Measurements from ENCODE around the gene DXO. TPM values are rescaled to one million over a fixed set of nuclear protein-coding genes. Genes with fewer than 3 reads are reported as not detected.
"Not testable (repeated sequence)": the region's sequence is repeated elsewhere in the genome, so short reads cannot be mapped to it uniquely, and the experiment has no call there.

DXO gene
- polyA plus RNA-seq, 10 donors = 11.4 to 21.4 (median 15.4) TPM

DNA sequence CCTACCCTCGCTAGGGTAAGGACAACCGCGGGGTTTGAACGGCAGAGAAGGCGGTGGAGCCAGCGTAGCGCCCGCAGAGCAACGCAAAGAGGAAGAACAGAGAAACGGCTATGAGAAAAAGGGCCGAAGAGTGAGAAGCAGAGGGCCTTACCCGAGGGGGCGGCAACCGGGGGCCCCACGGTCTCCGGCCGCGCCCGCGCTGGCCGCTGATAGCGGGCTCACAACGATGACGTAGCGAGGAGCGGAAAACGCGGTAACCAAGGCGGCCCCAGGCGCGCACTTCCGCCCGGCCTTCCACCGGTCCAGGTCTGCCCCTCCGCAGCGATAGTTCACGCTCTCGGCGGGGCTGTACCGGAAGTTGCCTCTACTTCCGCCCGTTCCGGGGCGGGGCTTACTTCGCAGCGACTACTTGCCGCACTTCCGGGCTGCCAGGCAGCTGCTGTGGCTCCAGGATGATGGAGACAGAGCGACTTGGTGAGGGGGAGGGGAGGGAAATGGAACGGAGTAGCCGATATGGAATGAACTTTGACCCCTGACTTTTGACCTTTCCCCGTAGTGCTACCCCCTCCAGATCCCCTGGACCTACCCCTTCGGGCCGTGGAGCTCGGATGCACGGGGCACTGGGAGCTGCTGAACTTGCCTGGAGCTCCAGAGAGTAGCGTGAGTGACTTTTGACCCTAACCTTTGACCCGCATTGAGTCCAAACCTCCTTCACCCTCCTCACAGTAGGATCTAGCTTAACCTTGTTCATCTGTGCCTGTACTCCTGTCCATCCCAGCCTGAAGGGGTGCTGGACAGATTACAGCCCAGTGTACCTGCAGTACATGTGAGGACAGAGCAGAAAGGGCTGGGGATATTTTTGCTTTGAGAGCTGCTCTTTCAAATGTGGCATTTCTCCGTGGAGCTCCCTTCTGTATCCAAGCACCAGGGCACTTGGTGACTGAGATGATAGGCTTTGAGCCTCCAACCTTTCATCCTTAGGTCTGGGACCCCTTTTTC lies 12.9 kb downstream of the DXO start, which contains the start of the genes NELFE and SKIC2:
TSS of gene NELFE (minus strand) at position 231 of the 999 bp plus-strand sequence. CDS start 525 bp downstream, outside the sequence.
TSS of gene SKIC2 (plus strand) at position 435 of the 999 bp plus-strand sequence. CDS start at position 453, 18 bp downstream.
- peak; percentile 98 to 99 (median 98) for DNase-seq

DNA sequence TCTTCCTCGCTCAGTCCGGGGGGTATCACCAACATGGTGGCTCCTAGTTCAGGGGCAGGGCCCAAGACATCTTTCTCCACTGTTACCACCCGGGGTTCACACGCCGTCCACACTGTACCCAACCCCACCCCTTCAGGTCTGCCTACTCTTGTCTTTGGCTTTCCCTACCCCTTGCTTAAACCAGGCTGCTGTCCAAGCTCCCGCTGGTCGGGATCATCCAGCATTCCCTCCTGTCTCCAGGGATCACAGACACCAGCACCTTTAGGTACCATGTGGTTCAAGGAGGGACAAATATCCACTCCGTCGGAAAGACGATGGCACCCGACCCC lies 13.6 kb downstream of the DXO start:
- peak in 1 of 3 donors; percentile 18 for DNase-seq

DNA sequence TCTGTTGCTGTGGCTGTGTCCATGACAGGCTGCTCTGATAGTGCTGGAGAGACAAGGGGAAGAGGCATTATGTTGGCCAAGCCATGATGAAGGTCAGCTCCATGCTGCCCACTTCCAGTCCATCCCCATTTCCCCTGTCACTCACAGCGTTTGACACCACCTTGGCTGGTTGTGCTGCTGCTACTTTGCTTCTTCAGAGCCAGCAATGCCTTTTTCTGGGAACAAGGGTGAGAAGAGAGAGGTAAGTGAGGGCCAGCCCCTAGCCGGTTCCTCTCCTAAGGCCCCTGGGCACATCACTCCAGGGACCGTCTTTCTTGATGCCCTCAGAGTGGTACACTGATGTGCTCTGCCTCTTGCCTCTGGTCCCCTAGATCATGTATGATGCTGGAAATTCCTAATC lies 15.1 kb downstream of the DXO start:
- no peak for DNase-seq

DNA sequence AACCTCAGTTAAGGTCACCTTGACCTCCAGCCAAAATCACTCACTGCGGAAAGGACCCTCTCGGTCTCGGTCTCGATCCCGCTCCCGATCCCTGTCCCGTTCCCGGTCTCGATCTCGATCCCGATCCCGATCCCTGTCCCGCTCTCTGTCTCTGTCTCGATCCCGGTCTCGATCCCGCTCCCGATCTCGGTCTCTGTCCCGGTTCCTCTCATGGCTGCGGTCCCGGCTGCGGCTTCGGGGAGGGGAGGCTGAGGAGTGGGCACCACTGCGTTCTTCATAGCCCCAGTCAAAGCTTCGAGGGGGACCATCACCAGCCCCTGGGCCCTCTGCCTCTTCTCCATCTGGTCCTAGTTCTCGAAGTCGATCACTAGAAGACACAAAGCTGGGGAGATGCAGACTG lies 17.4 kb downstream of the DXO start:
- DNase-seq = no peak

DNA sequence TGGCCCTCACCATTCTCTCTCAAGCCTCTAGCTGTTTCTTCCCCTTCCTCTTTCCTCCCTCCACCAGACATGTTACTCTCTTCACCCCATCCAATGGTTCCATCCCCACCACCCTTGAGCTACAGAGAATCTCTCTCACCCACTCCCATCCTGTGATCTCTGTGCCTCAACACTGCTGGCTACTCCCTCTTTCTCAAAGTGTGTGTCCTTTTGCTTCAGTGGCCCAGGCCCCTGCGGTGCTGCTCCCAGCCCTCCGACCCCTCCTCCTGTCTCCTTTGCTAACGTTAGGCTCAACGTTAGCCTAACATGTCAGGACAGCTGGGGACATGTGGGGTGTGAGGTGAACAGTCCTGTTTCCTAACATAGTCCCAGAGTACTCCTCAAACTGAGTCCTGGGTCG lies 19.0 kb downstream of the DXO start:
- DNase-seq = no peak

DNA sequence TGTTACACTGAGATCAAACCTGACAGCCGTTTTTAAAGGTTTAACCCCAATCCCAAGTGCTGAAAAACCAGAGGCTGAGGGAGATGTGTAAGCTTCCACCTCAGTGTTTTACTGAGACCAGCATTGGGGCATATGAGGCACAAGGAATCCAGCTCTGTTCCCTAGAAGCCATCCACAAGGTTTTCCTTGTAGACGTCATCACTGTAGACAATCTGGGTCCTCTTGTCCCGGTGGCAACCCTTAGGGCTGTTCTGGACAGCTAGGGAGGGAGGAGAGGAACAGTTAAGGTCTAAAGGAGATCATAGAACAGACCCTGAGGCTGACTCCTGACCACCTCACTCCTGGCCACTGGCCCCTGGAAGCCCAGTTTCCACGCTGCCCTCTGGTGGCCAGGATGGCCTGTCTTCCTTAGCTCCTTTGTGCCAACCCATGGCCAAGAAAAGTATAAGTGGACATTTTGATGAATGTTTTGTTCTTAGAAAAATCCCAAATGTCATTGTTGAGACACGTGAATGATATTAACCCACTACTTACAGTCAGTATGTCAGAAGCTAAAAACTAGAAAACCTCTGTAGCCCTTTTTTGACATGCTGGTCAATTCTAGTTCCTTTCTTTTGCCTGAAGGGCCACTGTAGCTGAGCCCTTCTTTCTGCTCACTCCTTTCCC lies 19.7 kb downstream of the DXO start:
- peak in 2 of 3 donors; percentile 34 to 59 for DNase-seq

DNA sequence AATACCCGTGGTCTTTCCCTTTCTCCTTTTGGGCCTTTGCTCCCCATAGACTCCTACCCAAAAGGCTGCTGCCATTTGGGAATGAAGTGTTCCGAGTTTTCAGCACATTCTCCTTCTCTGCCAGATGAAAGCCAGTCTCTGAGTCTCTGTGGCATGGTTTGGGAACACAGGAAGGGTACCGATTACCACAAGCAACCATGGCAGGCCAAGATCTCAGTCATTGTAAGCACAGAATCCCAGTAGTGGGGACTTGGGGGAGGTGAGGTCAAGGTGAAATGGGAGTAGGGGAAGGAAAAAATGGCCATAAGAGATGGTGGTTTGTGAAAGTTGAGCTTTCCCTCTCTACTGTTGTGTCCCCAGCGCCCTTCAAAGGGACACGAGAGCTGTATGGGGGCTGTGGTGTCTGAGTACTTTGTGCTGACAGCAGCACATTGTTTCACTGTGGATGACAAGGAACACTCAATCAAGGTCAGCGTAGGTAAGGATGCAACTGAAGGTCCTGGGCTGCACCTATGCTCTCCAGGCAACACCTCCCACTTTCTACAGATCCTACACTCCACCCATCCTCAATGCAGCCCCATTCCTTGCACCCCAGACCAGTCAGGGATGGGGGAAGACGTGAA lies 21.9 kb downstream of the DXO start:
- no peak for DNase-seq

DNA sequence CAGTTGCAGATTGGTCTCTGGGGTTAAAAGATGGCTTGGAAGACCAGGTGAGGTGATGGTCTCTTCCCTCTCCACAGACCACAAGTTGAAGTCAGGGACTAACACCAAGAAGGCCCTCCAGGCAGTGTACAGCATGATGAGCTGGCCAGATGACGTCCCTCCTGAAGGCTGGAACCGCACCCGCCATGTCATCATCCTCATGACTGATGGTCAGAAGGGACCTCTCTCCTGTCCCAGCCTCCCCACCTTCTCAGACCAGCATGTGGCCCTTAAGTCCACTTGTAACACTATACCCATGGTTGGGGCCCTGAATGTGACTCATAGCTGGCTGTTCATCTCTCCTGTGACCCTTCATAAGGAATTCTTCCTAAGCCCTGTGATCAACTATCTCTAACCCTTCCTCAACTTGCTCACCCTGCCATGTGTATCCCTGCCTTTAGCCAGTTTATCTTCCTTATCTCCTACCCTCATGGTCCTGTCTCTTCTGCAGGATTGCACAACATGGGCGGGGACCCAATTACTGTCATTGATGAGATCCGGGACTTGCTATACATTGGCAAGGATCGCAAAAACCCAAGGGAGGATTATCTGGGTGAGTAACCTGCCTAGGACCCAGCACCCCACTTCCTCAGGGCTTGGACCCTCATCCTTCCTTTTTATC lies 23.1 kb downstream of the DXO start:
- no peak for DNase-seq

DNA sequence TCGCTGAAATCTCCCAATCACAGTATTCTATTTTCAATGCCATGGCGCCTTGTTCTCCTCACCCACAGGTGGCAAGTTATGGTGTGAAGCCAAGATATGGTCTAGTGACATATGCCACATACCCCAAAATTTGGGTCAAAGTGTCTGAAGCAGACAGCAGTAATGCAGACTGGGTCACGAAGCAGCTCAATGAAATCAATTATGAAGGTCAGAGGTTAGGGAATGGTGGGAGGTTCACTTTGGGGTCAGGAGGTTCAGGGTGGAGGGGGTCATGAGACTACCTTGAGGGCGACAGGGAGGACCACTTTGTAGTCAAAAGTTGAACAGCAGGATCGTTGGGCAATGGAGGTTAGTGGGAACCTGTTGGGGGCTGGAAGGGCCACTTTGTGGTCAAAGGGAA lies 23.6 kb downstream of the DXO start:
- DNase-seq = no peak

DNA sequence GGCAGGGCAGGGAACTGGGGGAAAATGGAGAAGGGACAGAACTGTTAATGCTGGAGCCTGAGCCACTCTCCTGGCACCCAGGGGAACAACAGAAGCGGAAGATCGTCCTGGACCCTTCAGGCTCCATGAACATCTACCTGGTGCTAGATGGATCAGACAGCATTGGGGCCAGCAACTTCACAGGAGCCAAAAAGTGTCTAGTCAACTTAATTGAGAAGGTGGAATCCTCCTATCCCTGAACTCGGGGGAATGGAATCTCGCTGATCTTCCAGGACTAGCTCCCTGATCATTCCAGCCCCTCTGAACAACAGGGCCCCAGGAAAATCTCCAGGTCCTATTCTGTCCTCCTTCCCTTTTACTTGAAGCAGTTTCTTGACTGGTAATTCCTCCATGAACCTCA lies 24.1 kb downstream of the DXO start:
- DNase-seq = no peak

DNA sequence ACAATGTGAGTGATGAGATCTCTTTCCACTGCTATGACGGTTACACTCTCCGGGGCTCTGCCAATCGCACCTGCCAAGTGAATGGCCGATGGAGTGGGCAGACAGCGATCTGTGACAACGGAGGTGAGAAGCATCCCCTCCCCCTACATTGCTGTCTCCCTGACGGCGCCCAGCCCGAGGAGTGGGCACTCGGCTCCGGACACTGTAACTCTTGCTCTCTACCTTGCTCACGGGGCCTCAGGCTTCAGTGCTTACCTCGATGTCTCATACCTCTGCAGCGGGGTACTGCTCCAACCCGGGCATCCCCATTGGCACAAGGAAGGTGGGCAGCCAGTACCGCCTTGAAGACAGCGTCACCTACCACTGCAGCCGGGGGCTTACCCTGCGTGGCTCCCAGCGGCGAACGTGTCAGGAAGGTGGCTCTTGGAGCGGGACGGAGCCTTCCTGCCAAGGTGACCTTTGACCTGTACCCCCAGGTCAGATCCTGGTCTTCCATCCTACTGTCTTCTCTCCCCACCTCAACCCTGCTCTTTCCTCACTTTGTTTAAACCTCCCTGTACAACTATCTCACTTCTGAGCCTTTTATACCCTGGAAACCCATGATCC lies 24.8 kb downstream of the DXO start:
- DNase-seq = no peak

DNA sequence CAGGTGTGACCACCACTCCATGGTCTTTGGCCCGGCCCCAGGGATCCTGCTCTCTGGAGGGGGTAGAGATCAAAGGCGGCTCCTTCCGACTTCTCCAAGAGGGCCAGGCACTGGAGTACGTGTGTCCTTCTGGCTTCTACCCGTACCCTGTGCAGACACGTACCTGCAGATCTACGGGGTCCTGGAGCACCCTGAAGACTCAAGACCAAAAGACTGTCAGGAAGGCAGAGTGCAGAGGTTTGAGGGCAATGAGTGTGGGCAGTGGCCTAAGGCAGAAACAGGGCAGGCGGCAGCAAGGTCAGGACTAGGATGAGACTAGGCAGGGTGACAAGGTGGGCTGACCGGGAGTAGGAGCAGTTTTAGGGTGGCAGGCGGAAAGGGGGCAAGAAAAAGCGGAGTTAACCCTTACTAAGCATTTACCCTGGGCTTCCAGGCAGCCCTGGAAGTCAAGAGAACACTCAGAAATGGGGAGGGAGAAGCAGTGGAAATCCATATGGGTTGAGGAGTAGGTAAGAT lies 25.5 kb downstream of the DXO start:
- DNase-seq = no peak

DNA sequence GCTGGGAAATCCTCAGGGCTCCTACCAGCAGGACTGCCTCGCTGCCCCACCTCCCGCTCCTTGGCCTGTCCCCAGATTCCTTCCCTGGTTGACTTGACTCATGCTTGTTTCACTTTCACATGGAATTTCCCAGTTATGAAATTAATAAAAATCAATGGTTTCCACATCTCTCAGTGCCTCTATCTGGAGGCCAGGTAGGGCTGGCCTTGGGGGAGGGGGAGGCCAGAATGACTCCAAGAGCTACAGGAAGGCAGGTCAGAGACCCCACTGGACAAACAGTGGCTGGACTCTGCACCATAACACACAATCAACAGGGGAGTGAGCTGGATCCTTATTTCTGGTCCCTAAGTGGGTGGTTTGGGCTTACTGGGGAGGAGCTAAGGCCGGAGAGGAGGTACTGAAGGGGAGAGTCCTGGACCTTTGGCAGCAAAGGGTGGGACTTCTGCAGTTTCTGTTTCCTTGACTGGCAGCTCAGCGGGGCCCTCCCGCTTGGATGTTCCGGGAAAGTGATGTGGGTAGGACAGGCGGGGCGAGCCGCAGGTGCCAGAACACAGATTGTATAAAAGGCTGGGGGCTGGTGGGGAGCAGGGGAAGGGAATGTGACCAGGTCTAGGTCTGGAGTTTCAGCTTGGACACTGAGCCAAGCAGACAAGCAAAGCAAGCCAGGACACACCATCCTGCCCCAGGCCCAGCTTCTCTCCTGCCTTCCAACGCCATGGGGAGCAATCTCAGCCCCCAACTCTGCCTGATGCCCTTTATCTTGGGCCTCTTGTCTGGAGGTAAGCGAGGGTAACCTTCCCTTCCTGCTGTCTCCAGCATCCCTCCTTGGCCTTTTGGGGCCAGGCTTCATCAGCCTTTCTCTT lies 26.2 kb downstream of the DXO start, which contains the start of gene CFB:
TSS of gene CFB (plus strand) at position 589 of the 863 bp plus-strand sequence. CDS start at position 716, 127 bp downstream.
- peak; percentile 33 to 57 (median 55) for DNase-seq

DNA sequence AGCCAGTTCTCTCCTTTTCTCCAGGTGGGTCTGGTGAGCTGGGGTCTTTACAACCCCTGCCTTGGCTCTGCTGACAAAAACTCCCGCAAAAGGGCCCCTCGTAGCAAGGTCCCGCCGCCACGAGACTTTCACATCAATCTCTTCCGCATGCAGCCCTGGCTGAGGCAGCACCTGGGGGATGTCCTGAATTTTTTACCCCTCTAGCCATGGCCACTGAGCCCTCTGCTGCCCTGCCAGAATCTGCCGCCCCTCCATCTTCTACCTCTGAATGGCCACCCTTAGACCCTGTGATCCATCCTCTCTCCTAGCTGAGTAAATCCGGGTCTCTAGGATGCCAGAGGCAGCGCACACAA lies 26.8 kb downstream of the DXO start:
- no peak for DNase-seq

DNA sequence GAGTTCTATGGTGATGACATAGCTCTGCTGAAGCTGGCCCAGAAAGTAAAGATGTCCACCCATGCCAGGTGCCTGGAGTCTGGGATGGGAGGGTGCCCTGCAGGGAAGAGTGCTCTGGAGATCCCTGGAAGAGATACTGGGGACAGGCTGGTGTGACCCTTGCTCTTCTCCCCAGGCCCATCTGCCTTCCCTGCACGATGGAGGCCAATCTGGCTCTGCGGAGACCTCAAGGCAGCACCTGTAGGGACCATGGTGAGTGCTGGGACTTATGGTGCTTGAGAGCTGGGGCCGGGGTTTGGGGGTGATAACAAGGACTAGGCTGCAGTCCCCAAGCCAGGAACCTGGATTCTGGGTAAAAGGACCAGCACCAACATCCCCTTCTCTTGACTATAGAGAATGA lies 28.2 kb downstream of the DXO start:
- DNase-seq = no peak

DNA sequence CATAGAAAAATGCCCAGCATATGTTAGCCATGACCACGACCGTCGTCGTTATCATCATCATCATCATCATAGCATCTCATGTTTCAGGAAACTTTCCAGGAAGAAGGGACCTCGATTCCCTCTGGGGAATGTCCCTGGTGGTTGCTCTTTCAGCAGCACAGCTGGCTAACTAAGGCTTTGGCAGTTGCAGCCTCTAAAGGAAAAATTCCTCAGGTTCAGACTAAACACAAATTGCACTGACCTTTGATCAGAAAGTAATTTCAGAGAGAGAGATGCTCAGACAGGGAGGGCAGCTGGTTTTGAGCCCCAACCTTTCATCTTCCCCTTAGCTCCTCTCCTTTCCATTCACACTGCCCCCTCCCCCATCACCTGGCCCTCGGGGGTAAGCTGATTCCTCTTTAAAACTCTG lies 31.7 kb downstream of the DXO start:
- DNase-seq = no peak

DNA sequence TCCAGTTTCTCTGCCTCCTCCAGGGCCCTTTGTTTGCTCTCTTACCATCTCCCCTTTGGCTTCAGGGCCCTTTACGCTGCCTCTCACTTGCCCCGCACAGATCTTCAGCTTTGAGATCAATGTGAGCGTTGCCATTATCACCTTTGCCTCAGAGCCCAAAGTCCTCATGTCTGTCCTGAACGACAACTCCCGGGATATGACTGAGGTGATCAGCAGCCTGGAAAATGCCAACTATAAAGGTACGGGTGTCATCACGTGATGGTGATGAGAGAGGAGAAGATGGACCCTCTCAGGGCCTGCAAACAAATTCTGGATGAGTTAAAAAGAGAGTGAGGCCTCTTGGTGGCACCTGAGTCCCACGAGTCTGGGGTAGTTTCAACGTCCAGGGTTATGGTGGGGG lies 36.1 kb downstream of the DXO start:
- no peak for DNase-seq

DNA sequence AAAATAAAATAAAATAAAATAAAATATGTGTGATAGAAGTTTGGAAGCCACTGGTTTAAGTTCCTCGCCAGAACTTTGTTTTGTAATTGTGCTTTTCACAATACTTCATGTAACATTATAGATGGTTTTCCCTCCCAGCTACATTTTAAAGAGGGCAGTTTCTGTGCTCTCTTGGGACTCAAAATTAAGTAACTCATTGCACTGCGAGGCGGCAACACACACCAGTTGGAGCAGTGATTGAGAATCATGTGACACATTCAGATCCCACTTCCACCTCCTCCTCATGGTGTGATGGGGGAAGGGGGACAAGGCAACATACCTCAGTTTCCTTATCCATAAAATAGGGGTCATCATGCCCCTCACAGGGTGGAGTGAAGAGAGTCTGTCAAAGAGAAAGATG lies 36.9 kb downstream of the DXO start:
- DNase-seq = no peak

DNA sequence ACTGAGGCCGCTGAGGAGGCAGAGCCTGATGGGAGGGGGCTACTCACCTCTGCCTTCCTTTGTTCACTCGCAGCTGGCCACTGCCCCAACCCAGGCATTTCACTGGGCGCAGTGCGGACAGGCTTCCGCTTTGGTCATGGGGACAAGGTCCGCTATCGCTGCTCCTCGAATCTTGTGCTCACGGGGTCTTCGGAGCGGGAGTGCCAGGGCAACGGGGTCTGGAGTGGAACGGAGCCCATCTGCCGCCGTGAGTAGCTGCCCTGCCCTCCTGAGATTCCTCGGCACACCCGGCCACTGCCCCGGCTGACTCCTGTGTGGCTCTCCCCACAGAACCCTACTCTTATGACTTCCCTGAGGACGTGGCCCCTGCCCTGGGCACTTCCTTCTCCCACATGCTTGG lies 38.4 kb downstream of the DXO start:
- DNase-seq = no peak

DNA sequence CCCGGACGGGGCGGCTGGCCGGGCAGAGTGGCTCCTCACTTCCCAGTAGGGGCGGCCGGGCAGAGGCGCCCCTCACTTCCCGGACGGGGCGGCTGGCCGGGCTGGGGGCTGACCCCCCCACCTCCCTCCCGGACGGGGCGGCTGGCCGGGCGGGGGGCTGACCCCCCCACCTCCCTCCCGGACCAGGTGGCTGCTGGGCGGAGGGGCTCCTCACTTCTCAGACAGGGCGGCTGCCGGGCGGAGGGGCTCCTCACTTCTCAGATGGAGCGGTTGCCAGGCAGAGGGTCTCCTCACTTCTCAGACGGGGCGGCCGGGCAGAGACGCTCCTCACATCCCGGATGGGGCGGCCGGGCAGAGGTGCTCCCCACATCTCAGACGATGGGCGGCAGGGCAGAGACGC lies 39.8 kb downstream of the DXO start:
- not testable (repeated sequence) for DNase-seq

All from muscle of back (tissue), 11 donors.